HL-60 (cell line): Measurements from ENCODE around the gene ELAVL1.
"Not testable (repeated sequence)": the region's sequence is repeated elsewhere in the genome, so short reads cannot be mapped to it uniquely, and the experiment has no call there.

ENCODE experiments used
- GABPA ChIP-seq: IDR thresholded peaks from 2 replicates; pipeline ENCODE4 v1.6.1; 2012; ENCODE audit warnings: low read depth
- POLR2AphosphoS5 ChIP-seq: IDR thresholded peaks from 2 replicates; pipeline ENCODE4 v1.6.1; 2012; ENCODE audit warnings: low read depth
- REST ChIP-seq: IDR thresholded peaks from 2 replicates; pipeline ENCODE4 v1.6.1; 2012; ENCODE audit warnings: low read depth; ENCODE audit not compliant: insufficient replicate concordance
- SPI1 ChIP-seq: IDR thresholded peaks from 2 replicates; pipeline ENCODE4 v1.6.1; 2012; ENCODE audit warnings: low read depth, mild to moderate bottlenecking, borderline replicate concordance
- TF ChIP-seq, protein P1 (sequence below): IDR thresholded peaks from one replicate; pipeline ENCODE4 v1.5.1; 2011; ENCODE audit warnings: low read length, control low read depth, inconsistent platforms; ENCODE audit not compliant: insufficient read depth

DNA sequence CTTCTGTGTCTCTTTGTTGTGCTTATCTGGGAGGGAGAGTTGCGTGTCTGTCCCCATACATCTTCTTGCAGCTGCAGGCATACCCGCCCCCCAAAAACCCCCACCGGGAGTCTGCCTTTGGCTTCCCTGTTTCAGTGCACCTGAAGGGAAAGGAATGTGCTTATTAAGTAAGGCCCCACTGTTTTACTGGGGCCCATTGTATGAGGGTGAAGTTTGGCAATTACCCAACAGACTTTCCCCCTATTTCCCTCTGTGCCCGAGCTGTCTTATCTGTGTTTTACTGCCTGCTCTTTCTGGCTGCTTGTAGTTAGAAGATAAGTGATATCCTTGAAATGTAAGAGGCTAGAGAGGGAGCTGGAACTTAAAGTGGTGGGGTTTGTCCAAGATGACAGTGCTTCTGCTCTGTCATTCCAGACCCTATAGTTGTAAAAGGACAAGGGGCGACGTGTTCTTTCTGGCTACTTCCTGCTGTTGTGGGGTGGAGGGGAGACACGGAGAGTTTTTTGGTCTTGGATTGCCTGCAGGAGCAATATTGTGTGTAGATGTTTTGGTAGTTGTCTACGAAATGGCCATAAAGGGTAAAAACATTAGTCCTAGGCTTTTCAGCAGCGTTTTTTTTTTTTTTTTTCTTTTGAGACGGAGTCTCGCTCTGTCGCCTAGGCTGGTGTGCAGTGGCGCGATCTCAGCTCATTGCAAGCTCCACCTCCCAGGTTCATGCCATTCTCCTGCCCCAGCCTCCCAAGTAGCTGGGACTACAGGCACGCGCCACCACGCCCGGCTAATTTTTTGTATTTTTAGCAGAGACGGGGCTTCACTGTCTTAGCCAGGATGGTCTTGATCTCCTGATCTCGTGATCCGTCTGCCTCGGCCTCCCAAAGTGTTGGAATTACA, 28.1 kb upstream of the ELAVL1 start:
- TF ChIP-seq, protein P1, sequence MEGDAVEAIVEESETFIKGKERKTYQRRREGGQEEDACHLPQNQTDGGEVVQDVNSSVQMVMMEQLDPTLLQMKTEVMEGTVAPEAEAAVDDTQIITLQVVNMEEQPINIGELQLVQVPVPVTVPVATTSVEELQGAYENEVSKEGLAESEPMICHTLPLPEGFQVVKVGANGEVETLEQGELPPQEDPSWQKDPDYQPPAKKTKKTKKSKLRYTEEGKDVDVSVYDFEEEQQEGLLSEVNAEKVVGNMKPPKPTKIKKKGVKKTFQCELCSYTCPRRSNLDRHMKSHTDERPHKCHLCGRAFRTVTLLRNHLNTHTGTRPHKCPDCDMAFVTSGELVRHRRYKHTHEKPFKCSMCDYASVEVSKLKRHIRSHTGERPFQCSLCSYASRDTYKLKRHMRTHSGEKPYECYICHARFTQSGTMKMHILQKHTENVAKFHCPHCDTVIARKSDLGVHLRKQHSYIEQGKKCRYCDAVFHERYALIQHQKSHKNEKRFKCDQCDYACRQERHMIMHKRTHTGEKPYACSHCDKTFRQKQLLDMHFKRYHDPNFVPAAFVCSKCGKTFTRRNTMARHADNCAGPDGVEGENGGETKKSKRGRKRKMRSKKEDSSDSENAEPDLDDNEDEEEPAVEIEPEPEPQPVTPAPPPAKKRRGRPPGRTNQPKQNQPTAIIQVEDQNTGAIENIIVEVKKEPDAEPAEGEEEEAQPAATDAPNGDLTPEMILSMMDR = not testable (repeated sequence)
- not testable (repeated sequence) for TF ChIP-seq REST, POLR2AphosphoS5, GABPA, SPI1
